NCI-H2196 treated with DMSO at 0.1 percent for 48 hours (cell line): ENCODE measurements around the gene ASCL3.
A peak's percentile ranks its signal among the peaks of the same experiment; 100 is the strongest.
"Not testable (repeated sequence)": the region's sequence is repeated elsewhere in the genome, so short reads cannot be mapped to it uniquely, and the experiment has no call there.

Experiments
- DNase-seq: peaks from one replicate; lab custom pipeline; 2025; ENCODE audit not compliant: unreplicated experiment; lab: John Stamatoyannopoulos, UW

ASCL3 gene

DNA sequence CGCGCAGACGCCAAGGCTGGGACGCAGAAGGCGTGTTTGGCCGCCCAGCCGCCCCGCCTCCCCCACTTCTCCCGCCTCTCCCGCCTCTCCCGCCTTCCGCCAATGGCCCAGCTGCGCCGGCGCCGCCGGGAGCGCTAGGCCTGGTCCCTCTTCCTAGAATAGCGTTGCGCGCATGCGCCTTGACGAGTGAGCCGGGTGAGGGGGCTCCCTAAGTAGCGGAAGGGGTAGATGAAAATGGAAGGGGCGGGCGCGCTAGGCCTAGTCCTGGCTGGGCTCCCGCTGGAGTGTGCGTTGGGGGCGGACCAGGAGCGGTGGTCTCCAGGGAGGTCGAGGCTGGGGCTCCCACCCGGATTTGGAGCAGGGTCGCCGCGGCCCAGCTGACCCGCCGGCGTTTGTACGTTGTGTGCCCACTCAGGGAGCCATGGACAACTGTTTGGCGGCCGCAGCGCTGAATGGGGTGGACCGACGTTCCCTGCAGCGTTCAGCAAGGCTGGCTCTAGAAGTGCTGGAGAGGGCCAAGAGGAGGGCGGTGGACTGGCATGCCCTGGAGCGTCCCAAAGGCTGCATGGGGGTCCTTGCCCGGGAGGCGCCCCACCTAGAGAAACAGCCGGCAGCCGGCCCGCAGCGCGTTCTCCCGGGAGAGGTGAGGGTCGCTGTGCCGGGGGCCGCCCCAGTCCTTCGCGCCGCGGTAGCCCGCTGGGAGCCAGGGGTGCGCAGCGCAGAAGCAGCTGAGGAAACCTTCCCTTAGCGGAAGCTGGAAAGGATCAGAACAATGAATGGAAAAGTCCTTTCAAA is 31.6 kb downstream of the ASCL3 start, which contains the start of gene AKIP1:
Gene AKIP1, plus strand, starts transcription at position 161 of the 795 bp plus-strand sequence. Its CDS starts 261 bp downstream, at position 422.
- DNase-seq: peak; percentile 95

DNA sequence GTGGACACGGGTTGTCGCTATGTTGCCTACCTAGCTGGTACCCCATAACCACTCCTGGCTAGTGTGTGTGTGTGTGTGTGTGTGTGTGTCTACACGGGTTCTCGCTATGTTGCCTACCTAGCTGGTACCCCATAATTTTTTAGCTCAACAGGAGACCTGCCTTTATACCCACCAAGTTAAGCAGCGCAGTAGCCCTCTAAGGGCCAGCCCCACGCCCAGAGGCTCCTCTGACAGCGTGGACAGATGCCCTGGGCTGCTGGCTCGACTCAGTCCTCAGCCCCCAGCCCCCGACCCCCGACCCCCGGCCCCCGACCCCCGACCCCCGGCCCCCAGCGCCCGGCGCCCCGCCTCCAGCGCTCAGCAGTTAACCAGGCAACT is 32.2 kb downstream of the ASCL3 start:
- DNase-seq: no peak

DNA sequence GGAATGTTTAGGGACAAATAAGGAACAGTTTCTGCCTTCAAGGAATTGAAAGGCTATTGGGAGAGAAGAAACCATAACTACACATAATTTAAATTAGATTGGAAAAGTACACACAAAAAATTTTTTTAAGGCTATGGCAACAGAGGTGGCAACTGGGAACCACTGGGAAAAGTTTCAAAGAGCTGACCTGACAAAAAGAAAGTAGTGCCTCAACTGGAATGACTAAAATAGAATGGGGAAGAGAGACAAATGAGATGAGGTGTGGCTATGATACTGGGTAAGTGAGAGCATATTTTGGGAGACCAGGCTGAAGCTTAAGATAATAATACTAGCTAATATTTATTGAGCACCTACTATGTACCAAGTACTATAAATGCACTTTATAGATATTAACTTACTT is 34.7 kb downstream of the ASCL3 start:
- DNase-seq: no peak

DNA sequence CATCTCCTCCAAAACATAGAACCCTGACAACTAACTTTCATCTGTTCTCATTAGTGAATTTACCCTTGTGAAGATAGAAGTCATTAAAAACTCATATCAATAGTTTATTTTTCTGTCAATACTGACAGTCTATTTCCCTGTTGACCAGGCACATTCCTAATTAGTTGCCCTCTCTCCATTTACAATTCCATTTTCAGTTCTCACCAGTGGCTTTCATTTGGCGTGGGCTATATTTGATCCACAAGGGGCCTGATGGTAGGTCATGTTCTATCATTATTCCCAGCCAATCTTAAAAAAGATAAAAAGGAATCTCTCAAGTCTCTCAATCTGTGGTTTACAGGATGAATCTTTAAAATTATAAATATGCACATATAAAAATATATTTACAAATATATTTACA is 35.7 kb downstream of the ASCL3 start:
- no peak for DNase-seq

DNA sequence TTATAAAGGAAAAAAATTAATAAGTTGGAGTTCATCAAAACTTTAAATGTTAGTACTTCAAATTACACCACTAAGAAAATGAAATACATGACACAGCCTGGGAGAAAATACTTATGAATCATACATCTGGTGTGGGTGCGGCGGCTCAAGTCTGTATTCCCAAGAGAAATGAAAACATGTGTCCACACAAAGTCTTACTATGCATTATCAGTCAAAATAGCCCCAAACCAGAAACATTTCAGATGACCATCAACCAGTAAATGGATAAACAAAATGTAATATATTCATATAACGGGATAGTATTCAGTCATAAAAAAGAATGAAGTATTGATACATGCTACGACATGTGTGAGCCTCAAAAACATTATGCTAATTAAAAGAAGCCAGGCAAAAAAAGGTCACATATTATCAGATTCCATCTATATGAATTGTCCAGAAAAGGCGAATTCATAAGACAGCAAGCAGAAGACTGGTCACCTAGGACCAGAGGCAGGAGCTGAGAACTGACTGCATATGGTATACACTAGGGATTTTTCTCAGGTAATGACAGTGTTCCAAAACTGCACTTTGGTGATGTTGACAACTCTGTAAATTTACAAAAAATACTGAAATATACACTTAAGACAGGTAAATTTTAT is 37.2 kb downstream of the ASCL3 start:
- no peak for DNase-seq

DNA sequence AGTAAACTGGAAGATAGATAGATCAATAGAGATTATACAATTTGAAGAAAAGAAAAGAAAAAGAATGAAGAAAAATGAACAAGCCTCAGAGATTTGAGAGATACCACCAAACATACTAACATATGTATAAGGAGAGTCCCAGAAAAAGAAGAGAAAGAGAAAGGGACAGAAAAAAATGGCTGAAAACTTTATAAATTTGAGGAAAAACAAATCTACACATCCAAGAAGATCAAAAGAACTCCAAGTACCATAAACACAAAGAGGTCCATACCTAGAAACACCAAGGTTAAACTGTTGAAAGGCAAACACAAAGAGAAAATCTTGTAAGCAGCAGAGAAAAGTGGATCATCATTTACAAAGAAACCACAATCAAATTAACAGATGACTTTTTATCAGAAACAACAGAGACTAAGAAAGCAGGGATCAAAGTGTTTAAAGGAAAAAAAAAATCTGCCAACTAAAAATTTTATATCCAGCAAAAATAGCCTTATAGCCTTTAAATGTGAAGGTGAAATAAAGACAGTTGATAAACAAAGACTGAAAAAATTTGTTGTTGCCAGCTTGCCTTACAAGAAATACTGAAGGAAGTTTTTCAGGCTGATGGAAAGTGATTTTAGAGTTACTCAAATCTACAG is 43.6 kb downstream of the ASCL3 start:
- DNase-seq: no peak

DNA sequence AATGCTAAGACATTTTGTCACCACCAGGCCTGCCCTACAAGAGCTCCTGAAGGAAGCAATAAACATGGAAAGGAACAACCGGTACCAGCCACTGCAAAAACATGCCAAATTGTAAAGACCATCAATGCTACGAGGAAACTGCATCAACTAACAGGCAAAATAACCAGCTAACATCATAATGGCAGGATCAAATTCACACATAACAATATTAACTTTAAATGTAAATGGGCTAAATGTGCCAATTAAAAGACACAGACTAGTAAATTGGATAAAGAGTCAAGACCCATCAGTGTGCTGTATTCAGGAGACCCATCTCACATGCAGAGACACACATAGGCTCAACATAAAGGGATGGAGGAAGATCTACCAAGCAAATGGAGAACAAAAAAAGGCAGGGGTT is 51.6 kb downstream of the ASCL3 start:
- not testable (repeated sequence) for DNase-seq
